PC-9 (cell line): Measurements from ENCODE around the gene LRP1-AS.

Source experiments
- EZH2 ChIP-seq: fragments of 200-600 bp; sonication (generic); IDR thresholded peaks from 2 replicates; pipeline ENCODE4 v1.8.0; 2017; ENCODE audit warnings: antibody characterized with exemption, low read depth
- TF ChIP-seq, protein P1 (sequence below): fragments of 200-600 bp; sonication (generic); conservative IDR thresholded peaks from 2 replicates; pipeline ENCODE4 v1.6.1; 2017; ENCODE audit warnings: mixed run types, antibody characterized with exemption, mild to moderate bottlenecking, moderate library complexity

DNA sequence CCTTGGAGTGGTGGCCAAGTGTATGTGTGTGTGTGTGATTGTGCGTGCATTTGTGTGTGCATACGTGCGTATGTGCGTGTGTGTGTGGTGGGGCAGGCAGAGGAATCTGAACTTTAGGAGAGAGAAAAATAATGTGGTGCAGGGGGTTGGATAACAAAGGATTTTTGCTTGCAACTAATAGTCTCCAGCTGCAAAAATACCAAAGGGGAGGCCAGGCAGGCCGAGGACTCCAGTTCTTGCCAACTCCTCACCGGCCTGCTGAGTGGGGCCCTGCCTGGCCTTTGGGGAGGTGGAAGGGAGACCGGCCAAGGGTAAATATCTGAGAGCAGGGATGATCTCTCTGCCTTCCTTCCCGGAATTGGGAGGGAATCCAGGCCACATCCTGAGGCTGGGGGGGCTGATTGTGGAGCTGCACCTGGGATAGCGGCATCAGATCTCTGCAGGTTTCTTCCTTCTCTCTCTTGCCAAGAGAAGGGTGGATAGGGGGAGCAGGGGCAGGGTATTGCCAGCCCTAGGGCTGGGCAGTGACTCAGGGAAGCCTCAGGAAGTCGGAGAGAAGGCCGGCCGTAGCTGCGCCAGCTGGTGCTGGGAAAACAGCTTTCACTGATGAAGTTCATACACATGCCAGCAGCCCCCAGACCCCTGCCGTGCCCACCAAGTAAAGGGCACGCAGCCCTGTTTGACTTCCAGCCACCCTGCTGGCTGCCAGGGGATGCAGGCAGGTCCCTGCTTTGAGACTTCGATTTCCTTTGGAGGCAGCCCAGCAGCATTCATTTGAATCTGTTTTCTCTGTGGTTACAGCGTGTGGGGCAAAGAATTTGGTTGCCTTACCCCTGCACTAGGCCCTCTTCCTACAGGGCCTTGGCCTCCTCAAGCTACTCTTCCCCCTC lies 4.6 kb upstream of the LRP1-AS start:
- TF ChIP-seq, protein P1, sequence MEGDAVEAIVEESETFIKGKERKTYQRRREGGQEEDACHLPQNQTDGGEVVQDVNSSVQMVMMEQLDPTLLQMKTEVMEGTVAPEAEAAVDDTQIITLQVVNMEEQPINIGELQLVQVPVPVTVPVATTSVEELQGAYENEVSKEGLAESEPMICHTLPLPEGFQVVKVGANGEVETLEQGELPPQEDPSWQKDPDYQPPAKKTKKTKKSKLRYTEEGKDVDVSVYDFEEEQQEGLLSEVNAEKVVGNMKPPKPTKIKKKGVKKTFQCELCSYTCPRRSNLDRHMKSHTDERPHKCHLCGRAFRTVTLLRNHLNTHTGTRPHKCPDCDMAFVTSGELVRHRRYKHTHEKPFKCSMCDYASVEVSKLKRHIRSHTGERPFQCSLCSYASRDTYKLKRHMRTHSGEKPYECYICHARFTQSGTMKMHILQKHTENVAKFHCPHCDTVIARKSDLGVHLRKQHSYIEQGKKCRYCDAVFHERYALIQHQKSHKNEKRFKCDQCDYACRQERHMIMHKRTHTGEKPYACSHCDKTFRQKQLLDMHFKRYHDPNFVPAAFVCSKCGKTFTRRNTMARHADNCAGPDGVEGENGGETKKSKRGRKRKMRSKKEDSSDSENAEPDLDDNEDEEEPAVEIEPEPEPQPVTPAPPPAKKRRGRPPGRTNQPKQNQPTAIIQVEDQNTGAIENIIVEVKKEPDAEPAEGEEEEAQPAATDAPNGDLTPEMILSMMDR, result no peak
- no peak for TF ChIP-seq EZH2
